ENCODE measurements around the gene TIMP4.

TIMP4 gene

DNA sequence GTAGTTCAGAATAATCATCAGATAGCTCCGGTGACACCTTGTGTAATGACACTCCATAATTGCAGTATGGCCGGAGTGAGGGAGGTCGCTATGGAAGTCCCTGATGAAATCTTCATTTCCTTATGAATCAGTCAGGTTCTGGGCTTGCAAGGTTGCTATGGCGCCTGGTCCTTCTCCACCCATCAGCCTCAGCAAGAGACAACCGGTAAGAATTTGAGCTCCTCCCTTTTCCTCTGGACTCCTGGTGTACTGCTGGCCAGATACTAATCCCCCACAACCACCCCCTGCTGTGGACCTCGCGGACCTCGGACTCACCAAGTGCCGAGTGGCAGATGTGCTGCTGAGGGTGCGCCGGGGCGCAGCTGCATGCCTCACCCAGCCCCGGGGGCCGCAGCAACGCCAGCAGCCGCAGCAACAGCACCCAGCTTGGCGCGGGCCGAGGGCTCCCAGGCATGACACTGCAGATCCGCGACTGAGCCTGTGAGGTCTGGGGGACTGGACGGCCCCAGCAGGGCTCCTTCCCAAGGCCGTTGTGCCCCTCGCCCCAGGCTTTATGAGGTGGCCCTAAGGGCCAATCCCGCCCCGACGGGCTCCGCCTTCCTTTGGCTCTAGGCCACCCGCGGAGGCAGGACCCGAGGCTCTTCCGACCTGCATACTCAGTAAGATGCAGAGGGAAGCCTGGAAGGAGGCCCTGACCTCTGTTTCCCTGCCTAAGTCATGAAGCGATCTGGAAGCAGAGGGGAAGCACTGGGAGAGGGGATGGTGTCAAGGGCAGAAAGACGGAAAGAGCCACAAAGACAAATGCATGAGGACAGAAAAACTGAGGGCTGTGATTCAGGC is at the start of gene TIMP4:
TSS of gene TIMP4 (minus strand) at position 526 of the 840 bp plus-strand sequence. CDS start at position 454, 72 bp downstream.
- no peak for TF ChIP-seq CTCF (IDR thresholded peaks at IDR 0.05; ENCODE audit: low read depth, low read length, missing control alignments)
- H3K4me3 ChIP-seq (replicated peaks; ENCODE audit: low read depth, low read length): peak within 1 kb of the TSS; percentile 31
- DNase-seq (ENCODE audit: extremely low read depth, low read depth): no peak

- no peak overlapping the region for H3K4me3 ChIP-seq (replicated peaks; ENCODE audit: low read depth, low read length)
- DNase-seq (ENCODE audit: extremely low read depth, low read depth): no peak
- TF ChIP-seq CTCF (IDR thresholded peaks at IDR 0.05; ENCODE audit: low read depth, low read length, missing control alignments): no peak
These were observed 46.5 kb upstream of the TIMP4 start for GRCh38 chr3:12205171-12205570.

- H3K4me3 ChIP-seq (replicated peaks; ENCODE audit: low read depth, low read length): no peak overlapping the region
- TF ChIP-seq CTCF (IDR thresholded peaks at IDR 0.05; ENCODE audit: low read depth, low read length, missing control alignments): no peak
- DNase-seq (ENCODE audit: extremely low read depth, low read depth): no peak
These were observed 43.1 kb upstream of the TIMP4 start for GRCh38 chr3:12201813-12202212.

- no peak for DNase-seq (ENCODE audit: extremely low read depth, low read depth)
- no peak for TF ChIP-seq CTCF (IDR thresholded peaks at IDR 0.05; ENCODE audit: low read depth, low read length, missing control alignments)
- H3K4me3 ChIP-seq (replicated peaks; ENCODE audit: low read depth, low read length): no peak overlapping the region
These were observed 39.6 kb upstream of the TIMP4 start for GRCh38 chr3:12198301-12198700.

DNA sequence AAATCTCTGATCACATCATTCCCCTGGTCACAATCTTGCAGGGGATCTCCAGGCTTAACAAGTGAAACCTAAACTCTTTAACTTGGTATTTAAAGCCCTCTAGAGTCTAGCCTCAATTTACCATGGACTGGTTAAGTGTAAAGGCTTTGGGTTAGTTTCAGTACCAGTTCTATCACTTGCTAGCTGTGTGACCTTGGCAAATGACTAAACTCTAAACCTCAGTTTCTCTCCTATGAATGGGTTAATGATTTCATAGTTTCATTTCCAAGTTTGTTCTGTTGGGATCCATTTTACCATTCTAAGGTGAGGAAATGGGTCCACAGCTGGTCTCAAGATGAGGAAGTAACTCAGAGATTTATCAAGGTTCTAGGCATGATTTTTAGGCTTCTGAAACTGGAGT is 38.8 kb upstream of the TIMP4 start:
- H3K4me3 ChIP-seq (replicated peaks; ENCODE audit: low read depth, low read length): no peak overlapping the region
- no peak for TF ChIP-seq CTCF (IDR thresholded peaks at IDR 0.05; ENCODE audit: low read depth, low read length, missing control alignments)
- no peak for DNase-seq (ENCODE audit: extremely low read depth, low read depth)

GRCh38 chr3:12196684-12197083 is 38.0 kb upstream of the TIMP4 start:
- no peak for DNase-seq (ENCODE audit: extremely low read depth, low read depth)
- no peak for TF ChIP-seq CTCF (IDR thresholded peaks at IDR 0.05; ENCODE audit: low read depth, low read length, missing control alignments)
- no peak overlapping the region for H3K4me3 ChIP-seq (replicated peaks; ENCODE audit: low read depth, low read length)
